ENCODE measurements around the gene VMAC.
"Not testable (repeated sequence)": the region's sequence is repeated elsewhere in the genome, so short reads cannot be mapped to it uniquely, and the experiment has no call there.

Gene VMAC, protein sequence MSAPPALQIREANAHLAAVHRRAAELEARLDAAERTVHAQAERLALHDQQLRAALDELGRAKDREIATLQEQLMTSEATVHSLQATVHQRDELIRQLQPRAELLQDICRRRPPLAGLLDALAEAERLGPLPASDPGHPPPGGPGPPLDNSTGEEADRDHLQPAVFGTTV

DNA sequence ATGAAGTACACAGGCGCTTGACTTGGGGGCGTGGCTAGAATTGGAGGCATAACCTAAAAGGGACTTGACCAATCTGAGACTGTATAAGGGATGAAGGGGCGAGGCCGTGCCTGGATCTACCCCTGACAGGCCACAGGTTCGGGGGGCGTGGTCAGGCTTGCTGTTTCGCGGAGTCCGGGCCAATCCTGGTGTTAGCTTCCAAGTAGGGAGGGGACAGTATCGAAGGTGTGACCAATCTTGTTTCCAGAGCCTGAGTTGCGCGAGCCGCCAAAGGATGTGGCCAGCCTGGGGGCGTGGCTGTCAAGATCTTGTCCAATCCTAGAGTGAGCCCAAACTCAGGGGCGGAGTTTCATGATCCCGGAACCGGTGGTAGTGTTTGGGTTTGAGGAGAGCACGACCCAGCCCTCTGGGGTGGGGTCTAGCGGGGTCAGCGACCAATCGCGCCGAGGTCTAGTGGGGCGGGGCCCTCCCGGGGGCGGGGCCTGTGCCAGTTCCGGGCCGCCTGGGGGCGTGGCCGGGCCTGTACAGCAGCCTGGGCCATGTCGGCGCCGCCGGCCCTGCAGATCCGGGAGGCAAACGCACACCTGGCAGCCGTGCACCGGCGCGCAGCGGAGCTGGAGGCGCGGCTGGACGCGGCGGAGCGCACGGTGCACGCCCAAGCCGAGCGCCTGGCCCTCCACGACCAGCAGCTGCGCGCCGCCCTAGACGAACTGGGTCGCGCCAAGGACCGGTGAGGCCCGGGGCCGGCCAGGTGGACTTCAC is at the start of gene VMAC:
TSS of gene VMAC (plus strand) at position 521 of the 762 bp plus-strand sequence. CDS start at position 540, 19 bp downstream.
- H3K4me3 ChIP-seq (ENCODE audit: low read length), result peak within 1 kb of the TSS; percentile 95
- H3F3A ChIP-seq (ENCODE audit: insufficient read depth, low read length), result 0 out of 2 replicates have a peak, but pooled peaks cover 6% of the 10 kb centered on the region
- peaks cover 11% of the 10 kb centered on the region; the same call in 1 of the 2 replicates for H4K20me1 ChIP-seq (ENCODE audit: insufficient read depth, low read length)
- H3K9me3 ChIP-seq (replicated peaks; ENCODE audit: insufficient read depth, low read length), result no peaks in the 10 kb centered on the region
- H3K27ac ChIP-seq (ENCODE audit: low read length), result peak within 1 kb of the TSS; percentile 89
- H3K27me3 ChIP-seq (replicated peaks; ENCODE audit: insufficient read depth, low read length), result no peaks in the 10 kb centered on the region
- no peak for TF ChIP-seq EZH2 (optimal IDR thresholded peaks at IDR 0.05; ENCODE audit: low read depth, low read length)
- TF ChIP-seq, protein P1, sequence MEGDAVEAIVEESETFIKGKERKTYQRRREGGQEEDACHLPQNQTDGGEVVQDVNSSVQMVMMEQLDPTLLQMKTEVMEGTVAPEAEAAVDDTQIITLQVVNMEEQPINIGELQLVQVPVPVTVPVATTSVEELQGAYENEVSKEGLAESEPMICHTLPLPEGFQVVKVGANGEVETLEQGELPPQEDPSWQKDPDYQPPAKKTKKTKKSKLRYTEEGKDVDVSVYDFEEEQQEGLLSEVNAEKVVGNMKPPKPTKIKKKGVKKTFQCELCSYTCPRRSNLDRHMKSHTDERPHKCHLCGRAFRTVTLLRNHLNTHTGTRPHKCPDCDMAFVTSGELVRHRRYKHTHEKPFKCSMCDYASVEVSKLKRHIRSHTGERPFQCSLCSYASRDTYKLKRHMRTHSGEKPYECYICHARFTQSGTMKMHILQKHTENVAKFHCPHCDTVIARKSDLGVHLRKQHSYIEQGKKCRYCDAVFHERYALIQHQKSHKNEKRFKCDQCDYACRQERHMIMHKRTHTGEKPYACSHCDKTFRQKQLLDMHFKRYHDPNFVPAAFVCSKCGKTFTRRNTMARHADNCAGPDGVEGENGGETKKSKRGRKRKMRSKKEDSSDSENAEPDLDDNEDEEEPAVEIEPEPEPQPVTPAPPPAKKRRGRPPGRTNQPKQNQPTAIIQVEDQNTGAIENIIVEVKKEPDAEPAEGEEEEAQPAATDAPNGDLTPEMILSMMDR (IDR thresholded peaks at IDR 0.05; ENCODE audit: low read length), result no peak
- TF ChIP-seq EZH2phosphoT487 (IDR thresholded peaks at IDR 0.05; ENCODE audit: low read length), result no peak
- peaks cover 5% of the 10 kb centered on the region; the same call in 1 of the 2 replicates for H3K4me1 ChIP-seq (ENCODE audit: low read length)
- H3K79me2 ChIP-seq (ENCODE audit: low read length), result peaks cover 50% of the 10 kb centered on the region
- peak within 1 kb of the TSS; percentile 91 for H2AFZ ChIP-seq (ENCODE audit: low read length)
- H3K9ac ChIP-seq (ENCODE audit: low read length), result peak within 1 kb of the TSS; percentile 98
- H3K36me3 ChIP-seq (replicated peaks; ENCODE audit: insufficient read depth, low read length), result peaks cover 4% of the 10 kb centered on the region; the same call in 1 of the 2 replicates
- H3K9me2 ChIP-seq (replicated peaks; ENCODE audit: insufficient read depth, low read length), result no peaks in the 10 kb centered on the region
- H3K4me2 ChIP-seq (ENCODE audit: low read depth, low read length), result peak within 1 kb of the TSS; percentile 83
- peak; percentile 100 for DNase-seq

DNA sequence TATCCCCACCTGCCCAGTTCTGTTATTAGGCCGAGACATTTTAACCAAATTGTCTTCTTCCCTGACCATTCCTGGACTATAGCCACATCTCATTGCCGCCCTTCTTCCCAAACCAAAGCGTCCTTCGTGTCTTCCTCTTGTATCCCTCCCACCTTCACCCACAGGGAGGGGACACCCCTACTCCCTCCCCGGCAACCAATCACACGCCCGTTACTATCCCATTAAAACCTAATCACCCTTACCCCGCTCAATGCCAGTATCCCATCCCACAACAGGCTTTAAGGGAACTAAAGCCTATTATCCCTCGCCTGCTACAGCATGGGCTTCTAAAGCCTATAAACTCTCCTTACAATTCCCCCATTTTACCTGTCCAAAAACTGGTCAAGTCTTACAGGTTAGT is 49.5 kb upstream of the VMAC start:
- not testable (repeated sequence) for H3K9me2 ChIP-seq (replicated peaks; ENCODE audit: insufficient read depth, low read length); H3K9ac ChIP-seq (ENCODE audit: low read length); H3K36me3 ChIP-seq (replicated peaks; ENCODE audit: insufficient read depth, low read length); H3K4me3 ChIP-seq (ENCODE audit: low read length); H3K27ac ChIP-seq (ENCODE audit: low read length); H3K79me2 ChIP-seq (ENCODE audit: low read length); H3K4me1 ChIP-seq (ENCODE audit: low read length); H3F3A ChIP-seq (ENCODE audit: insufficient read depth, low read length); H2AFZ ChIP-seq (ENCODE audit: low read length); H3K4me2 ChIP-seq (ENCODE audit: low read depth, low read length); H4K20me1 ChIP-seq (ENCODE audit: insufficient read depth, low read length); H3K9me3 ChIP-seq (replicated peaks; ENCODE audit: insufficient read depth, low read length); DNase-seq
- H3K27me3 ChIP-seq (replicated peaks; ENCODE audit: insufficient read depth, low read length), result peaks cover 97% of the 10 kb centered on the region

DNA sequence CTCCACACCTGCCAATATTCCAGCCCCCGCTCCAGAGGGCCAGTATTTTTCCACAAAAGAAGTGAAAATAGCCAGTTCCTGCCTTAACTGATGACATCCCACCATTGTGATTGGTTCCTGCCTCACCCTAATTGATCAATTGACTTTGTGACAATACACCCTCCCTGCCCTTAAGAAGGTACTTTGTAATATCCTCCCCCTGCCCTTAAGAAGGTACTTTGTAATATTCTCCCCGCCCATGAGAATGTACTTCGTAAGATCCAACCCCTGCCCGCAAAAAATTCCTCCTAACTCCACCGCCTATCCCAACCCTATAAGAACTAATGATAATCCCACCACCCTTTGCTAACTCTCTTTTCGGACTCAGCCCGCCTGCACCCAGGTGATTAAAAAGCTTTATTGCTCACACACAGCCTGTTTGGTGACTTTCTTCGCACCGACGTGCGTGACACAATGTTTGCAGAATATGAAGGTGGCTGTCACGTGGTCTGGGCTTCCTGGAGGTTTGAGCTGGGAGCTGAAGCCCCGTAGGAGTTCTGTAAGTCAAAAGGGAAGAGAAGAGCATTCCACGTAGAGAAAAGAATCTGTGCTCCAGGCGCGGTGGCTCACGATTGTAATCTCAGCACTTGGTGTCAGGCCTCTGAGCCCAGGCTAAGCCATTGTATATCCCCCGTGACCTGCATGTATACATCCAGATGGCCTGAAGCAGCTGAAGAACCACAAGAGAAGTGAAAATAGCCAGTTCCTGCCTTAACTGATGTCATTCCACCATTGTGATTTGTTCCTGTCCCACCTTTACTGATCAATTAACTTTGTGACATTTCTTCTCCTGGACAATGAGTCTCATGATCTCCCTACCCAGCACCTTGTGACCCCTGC is 47.2 kb upstream of the VMAC start:
- TF ChIP-seq EZH2 (optimal IDR thresholded peaks at IDR 0.05; ENCODE audit: low read depth, low read length) (no peak), EZH2phosphoT487 (IDR thresholded peaks at IDR 0.05; ENCODE audit: low read length) (no peak)
- TF ChIP-seq, protein P1 (IDR thresholded peaks at IDR 0.05; ENCODE audit: low read length), result no peak
- Histone ChIP-seq H3K27me3 (replicated peaks; ENCODE audit: insufficient read depth, low read length) (peaks cover 98% of the 10 kb centered on the region), H3K4me3 (ENCODE audit: low read length) (no peak overlapping the region), H3K27ac (ENCODE audit: low read length) (no peak overlapping the region), H3K79me2 (ENCODE audit: low read length) (no peaks in the 10 kb centered on the region), H3K36me3 (replicated peaks; ENCODE audit: insufficient read depth, low read length) (no peaks in the 10 kb centered on the region), H3K4me1 (ENCODE audit: low read length) (no peaks in the 10 kb centered on the region), H3K9ac (ENCODE audit: low read length) (no peak overlapping the region), H4K20me1 (ENCODE audit: insufficient read depth, low read length) (no peaks in the 10 kb centered on the region), H2AFZ (ENCODE audit: low read length) (no peak overlapping the region), H3K9me3 (replicated peaks; ENCODE audit: insufficient read depth, low read length) (no peaks in the 10 kb centered on the region), H3K9me2 (replicated peaks; ENCODE audit: insufficient read depth, low read length) (no peaks in the 10 kb centered on the region), H3F3A (ENCODE audit: insufficient read depth, low read length) (no peaks in the 10 kb centered on the region), H3K4me2 (ENCODE audit: low read depth, low read length) (no peak overlapping the region)
- DNase-seq, result no peak
